ENCODE data around the gene MZT2A. TPM values are rescaled to one million over a fixed set of nuclear protein-coding genes. Genes with fewer than 3 reads are reported as not detected.

MZT2A gene, protein sequence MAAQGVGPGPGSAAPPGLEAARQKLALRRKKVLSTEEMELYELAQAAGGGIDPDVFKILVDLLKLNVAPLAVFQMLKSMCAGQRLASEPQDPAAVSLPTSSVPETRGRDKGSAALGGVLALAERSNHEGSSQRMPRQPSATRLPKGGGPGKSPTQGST
- 54.2 and 70.7 TPM in 2 replicates for total RNA-seq

DNA sequence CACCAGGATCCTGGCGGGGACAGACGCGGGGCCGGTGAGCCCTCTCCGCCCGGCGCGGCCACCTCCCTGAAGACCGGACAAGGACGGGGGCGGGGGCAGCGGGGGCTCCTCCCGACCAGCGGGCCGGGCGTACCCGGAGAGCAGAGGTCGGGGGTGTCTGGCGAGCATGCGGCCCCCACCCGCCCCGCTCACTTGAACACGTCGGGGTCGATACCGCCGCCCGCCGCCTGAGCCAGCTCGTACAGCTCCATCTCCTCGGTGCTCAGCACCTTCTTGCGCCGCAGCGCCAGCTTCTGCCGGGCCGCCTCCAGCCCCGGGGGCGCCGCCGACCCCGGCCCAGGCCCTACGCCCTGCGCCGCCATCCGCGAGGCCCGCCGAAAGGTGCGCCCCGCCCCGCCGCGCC is at the start of gene MZT2A:
MZT2A (minus strand) TSS at position 383 of the 403 bp plus-strand sequence; CDS start at position 362, 21 bp downstream.

GRCh38 chr2:131527131-131528001 is 35.2 kb upstream of the MZT2A start, which contains the start of gene CCDC74A:
TSS of gene CCDC74A (plus strand) at chr2:131527888. CDS start at chr2:131527971, 83 bp downstream.

DNA sequence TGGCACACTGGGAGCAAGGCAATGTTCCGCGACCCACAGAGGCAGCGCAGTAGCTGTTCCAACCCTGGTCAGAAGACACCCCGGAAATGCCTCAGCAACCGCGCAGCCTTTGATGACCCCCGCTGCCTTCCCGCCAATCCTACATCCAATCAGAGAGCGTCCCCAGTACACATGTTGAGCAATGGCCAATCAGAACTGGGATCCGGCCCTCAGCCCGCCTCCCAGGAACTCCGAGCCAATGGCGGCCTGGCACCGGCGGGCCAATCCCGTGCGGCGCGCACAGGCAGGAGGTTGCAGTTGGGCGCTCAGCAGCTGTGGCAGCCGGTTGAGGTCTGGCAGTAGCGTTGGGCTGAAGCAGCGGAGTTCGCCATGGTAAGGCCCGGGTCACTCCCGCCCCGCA is 16.4 kb downstream of the MZT2A start, which contains the start of gene TUBA3D:
TUBA3D (plus strand) TSS at position 289 of the 400 bp plus-strand sequence; CDS start at position 370, 81 bp downstream.

Other genes with a start within 250 kb of the MZT2A start
- under 0.01 and 0.07 TPM in 2 replicates for gene RAB6D, start 128.2 kb downstream of the MZT2A start, total RNA-seq
- not detected in 2 replicates for gene TUBA3D, start 16.3 kb downstream of the MZT2A start, total RNA-seq
- gene CCDC74A, start 35.5 kb upstream of the MZT2A start, total RNA-seq, result 1.0 and 5.9 TPM in 2 replicates